Measurements from ENCODE around the gene SI.

Gene SI

DNA sequence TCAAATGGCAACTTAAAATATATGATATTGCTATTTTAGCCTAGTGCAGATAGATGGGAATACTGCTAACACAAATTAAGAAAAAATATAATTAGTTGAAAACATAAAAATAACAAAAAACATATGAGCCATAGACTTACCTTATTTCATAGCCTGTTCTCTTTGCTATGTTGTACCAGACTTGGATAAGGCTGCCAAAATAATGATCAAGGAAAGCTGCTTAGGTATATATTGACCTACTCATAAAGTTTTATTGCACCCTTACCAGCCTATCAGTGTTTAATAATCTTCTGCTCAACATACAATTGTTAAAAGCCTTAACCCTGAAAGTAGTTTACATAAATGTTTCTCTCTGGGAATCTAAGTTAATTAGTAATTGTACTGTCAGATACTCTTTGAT is at the start of gene SI:
Gene SI, minus strand, starts transcription at position 204 of the 400 bp plus-strand sequence. CDS start 2,484 bp downstream, outside the sequence.
- H3K36me3 ChIP-seq (ENCODE audit: control insufficient read depth in 1 of 2, insufficient read depth in 2 of 2, low read length in 2 of 2): no peaks in the 10 kb centered on the region

DNA sequence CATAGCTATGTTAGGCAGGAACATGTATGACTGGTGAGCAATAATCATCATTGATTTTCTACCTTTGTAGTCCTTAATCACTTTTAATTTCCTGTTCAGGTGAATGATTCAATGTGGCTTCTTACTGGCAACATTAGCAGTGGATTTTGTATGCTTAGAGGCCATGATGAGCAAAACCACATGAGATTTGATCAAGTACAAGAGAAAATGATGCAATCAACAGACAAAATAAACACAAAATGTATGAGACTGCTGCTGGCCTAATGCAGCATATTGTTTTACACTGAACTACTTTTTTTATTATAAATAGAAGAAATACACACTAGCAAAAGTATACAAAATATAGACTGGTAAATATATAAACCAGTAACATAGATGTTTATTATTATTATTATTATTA is 47.5 kb upstream of the SI start:
- H3K27me3 ChIP-seq (ENCODE audit: low read depth, low read length): no peaks in the 10 kb centered on the region
- no peak overlapping the region for H3K27ac ChIP-seq (ENCODE audit: low read length)
- H3K4me1 ChIP-seq (ENCODE audit: control insufficient read depth in 1 of 2, insufficient read depth in 2 of 2, low read length in 2 of 2): no peaks in the 10 kb centered on the region
- no peaks in the 10 kb centered on the region for H3K36me3 ChIP-seq (ENCODE audit: control insufficient read depth in 1 of 2, insufficient read depth in 2 of 2, low read length in 2 of 2)
- no peaks in the 10 kb centered on the region for H3K9me3 ChIP-seq (ENCODE audit: control insufficient read depth in 1 of 2, low read length in 2 of 2)
- H3K4me3 ChIP-seq (ENCODE audit: low read depth in 1 of 2, low read length in 2 of 2): no peak overlapping the region

More for the DNA sequence above, at the start of gene SI:
- Histone ChIP-seq H3K27me3 (ENCODE audit: low read depth, low read length) (no peaks in the 10 kb centered on the region), H3K27ac (ENCODE audit: low read length) (no peak within 1 kb of the TSS), H3K9me3 (ENCODE audit: control insufficient read depth in 1 of 2, low read length in 2 of 2) (no peaks in the 10 kb centered on the region), H3K4me3 (ENCODE audit: low read depth in 1 of 2, low read length in 2 of 2) (peak within 1 kb of the TSS in 1 of 2 donors; percentile 53), H3K4me1 (ENCODE audit: control insufficient read depth in 1 of 2, insufficient read depth in 2 of 2, low read length in 2 of 2) (no peaks in the 10 kb centered on the region)

DNA sequence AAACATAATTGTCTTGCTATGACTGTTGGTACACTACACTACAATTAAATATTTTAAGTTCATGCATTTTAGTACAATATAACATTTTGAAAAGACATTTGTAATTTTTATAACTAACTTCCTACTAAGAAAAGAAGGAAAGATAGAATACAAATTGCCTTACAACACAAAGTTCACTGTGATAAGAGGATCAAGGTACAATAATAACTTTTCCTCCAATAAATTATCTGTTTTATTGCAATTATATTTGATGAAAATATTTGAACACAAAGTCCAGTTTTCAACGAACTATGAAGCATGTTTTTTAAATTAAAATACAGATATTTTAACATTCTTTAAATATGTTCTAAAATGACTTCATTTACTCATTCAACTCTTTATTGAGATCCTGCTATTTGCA is 33.1 kb upstream of the SI start:
- no peaks in the 10 kb centered on the region for H3K36me3 ChIP-seq (ENCODE audit: control insufficient read depth in 1 of 2, insufficient read depth in 2 of 2, low read length in 2 of 2)
- no peak overlapping the region for H3K27ac ChIP-seq (ENCODE audit: low read length)
- no peaks in the 10 kb centered on the region for H3K27me3 ChIP-seq (ENCODE audit: low read depth, low read length)
- no peaks in the 10 kb centered on the region for H3K9me3 ChIP-seq (ENCODE audit: control insufficient read depth in 1 of 2, low read length in 2 of 2)
- no peaks in the 10 kb centered on the region for H3K4me1 ChIP-seq (ENCODE audit: control insufficient read depth in 1 of 2, insufficient read depth in 2 of 2, low read length in 2 of 2)
- H3K4me3 ChIP-seq (ENCODE audit: low read depth in 1 of 2, low read length in 2 of 2): no peak overlapping the region

GRCh38 chr3:165103616-165104015 is 25.3 kb upstream of the SI start:
- no peaks in the 10 kb centered on the region for H3K9me3 ChIP-seq (ENCODE audit: control insufficient read depth in 1 of 2, low read length in 2 of 2)

DNA sequence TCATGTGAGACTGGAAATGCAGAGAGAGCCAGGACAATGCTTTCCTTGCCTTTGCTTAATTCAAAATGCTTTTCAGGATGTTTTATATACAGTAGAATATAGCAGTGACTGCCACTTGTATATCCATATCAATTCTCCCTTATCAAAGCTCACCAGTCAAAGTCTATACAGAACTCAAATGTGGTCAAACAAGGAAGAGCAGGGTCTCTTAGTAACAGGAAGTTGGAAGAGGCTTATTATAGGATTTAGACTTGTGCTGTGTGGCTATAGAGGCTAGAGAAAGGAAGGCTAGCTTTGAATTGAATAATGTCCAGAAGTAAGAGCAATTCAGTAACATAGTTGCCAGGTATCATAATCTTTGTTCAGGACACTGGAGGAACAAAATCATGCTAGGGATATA is 4.4 kb upstream of the SI start:
- Histone ChIP-seq H3K36me3 (ENCODE audit: control insufficient read depth in 1 of 2, insufficient read depth in 2 of 2, low read length in 2 of 2) (no peaks in the 10 kb centered on the region), H3K27me3 (ENCODE audit: low read depth, low read length) (no peaks in the 10 kb centered on the region), H3K4me3 (ENCODE audit: low read depth in 1 of 2, low read length in 2 of 2) (no peak overlapping the region), H3K27ac (ENCODE audit: low read length) (no peak overlapping the region), H3K4me1 (ENCODE audit: control insufficient read depth in 1 of 2, insufficient read depth in 2 of 2, low read length in 2 of 2) (no peaks in the 10 kb centered on the region), H3K9me3 (ENCODE audit: control insufficient read depth in 1 of 2, low read length in 2 of 2) (no peaks in the 10 kb centered on the region)

More at GRCh38 chr3:165103616-165104015, 25.3 kb upstream of the SI start:
- Histone ChIP-seq H3K27me3 (ENCODE audit: low read depth, low read length) (no peaks in the 10 kb centered on the region), H3K4me1 (ENCODE audit: control insufficient read depth in 1 of 2, insufficient read depth in 2 of 2, low read length in 2 of 2) (no peaks in the 10 kb centered on the region), H3K27ac (ENCODE audit: low read length) (no peak overlapping the region), H3K4me3 (ENCODE audit: low read depth in 1 of 2, low read length in 2 of 2) (no peak overlapping the region), H3K36me3 (ENCODE audit: control insufficient read depth in 1 of 2, insufficient read depth in 2 of 2, low read length in 2 of 2) (no peaks in the 10 kb centered on the region)

DNA sequence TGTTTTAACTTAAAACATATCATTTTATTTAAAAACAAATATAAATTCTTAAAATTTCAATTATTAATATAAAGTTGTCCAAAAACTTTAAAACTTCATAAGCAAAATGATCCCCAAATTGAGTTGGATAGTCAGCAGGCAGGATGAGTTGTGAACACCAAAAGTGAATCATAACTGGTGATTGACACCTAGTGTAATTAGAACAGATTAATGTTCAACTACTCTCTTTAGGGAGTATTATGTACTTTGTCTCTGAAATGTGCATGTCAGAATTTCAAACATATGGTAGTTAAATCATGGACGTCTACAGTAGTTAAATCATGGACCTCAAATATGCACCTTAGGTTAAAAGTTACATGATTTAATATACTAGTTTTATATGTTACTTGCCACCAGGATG is 2.9 kb upstream of the SI start:
- H3K36me3 ChIP-seq (ENCODE audit: control insufficient read depth in 1 of 2, insufficient read depth in 2 of 2, low read length in 2 of 2): no peaks in the 10 kb centered on the region
- no peaks in the 10 kb centered on the region for H3K27me3 ChIP-seq (ENCODE audit: low read depth, low read length)
- no peaks in the 10 kb centered on the region for H3K4me1 ChIP-seq (ENCODE audit: control insufficient read depth in 1 of 2, insufficient read depth in 2 of 2, low read length in 2 of 2)
- H3K9me3 ChIP-seq (ENCODE audit: control insufficient read depth in 1 of 2, low read length in 2 of 2): no peaks in the 10 kb centered on the region
- no peak overlapping the region for H3K27ac ChIP-seq (ENCODE audit: low read length)
- H3K4me3 ChIP-seq (ENCODE audit: low read depth in 1 of 2, low read length in 2 of 2): no peak overlapping the region

DNA sequence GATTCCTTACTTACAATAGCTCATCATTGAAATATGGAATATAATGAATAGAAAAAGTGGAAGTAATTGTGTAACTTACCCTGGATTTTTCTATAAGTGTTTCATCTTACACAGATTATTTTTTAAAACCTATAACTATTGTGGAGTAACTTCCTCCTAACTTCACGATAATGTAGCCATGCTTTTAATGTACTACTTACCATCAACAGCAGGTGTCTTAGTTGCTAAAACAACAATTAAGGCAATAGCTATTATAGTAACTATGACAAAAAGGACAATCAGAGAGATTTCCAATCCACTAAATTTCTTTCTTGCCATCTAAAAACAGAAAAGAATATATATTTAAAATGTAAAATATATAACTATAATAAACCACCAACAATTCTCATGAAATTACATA is 2.6 kb downstream of the SI start:
- Histone ChIP-seq H3K36me3 (ENCODE audit: control insufficient read depth in 1 of 2, insufficient read depth in 2 of 2, low read length in 2 of 2) (no peaks in the 10 kb centered on the region), H3K4me3 (ENCODE audit: low read depth in 1 of 2, low read length in 2 of 2) (peak overlapping the region in 1 of 2 donors; percentile 41), H3K27ac (ENCODE audit: low read length) (no peak overlapping the region), H3K4me1 (ENCODE audit: control insufficient read depth in 1 of 2, insufficient read depth in 2 of 2, low read length in 2 of 2) (no peaks in the 10 kb centered on the region), H3K9me3 (ENCODE audit: control insufficient read depth in 1 of 2, low read length in 2 of 2) (no peaks in the 10 kb centered on the region), H3K27me3 (ENCODE audit: low read depth, low read length) (no peaks in the 10 kb centered on the region)

DNA sequence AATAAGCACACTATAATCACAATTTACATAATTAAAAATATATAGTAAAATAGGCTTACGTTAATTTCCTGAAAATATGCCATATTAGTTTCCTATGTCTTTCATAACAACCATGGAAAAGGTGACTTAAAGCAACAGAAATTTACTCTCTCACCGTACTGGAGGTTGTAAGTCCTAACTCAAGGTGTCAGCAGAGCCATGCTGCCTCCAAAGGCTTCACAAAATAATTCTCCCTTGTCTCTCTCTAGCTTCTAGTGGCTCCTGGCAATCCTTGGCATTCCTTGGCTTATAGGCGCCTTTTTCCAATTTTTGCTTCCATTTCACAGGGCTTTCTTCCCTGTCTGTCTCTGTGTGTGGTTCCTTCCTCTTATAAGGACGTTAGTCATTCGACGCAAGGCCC is 7.6 kb downstream of the SI start:
- Histone ChIP-seq H3K4me1 (ENCODE audit: control insufficient read depth in 1 of 2, insufficient read depth in 2 of 2, low read length in 2 of 2) (no peaks in the 10 kb centered on the region), H3K27ac (ENCODE audit: low read length) (no peak overlapping the region), H3K36me3 (ENCODE audit: control insufficient read depth in 1 of 2, insufficient read depth in 2 of 2, low read length in 2 of 2) (no peaks in the 10 kb centered on the region), H3K27me3 (ENCODE audit: low read depth, low read length) (no peaks in the 10 kb centered on the region), H3K9me3 (ENCODE audit: control insufficient read depth in 1 of 2, low read length in 2 of 2) (no peaks in the 10 kb centered on the region), H3K4me3 (ENCODE audit: low read depth in 1 of 2, low read length in 2 of 2) (no peak overlapping the region)

DNA sequence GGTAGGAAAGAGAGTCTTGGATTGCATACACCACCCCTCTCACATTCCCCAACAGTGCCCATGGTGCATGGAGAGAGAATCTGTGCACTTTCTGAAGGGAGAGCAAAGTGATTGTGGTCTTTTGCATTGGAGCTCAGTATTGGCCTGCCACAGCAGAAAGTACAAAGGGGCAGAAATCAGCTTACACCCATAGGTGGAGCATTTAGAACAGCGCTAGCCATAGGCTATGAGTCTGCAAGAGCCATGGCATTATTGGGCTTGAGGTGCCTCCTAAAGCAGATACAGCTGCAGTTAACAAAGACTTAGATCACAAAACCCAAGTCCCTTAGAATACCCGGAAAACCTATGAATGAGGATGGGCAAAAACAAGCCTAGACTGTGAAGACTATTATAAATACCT is 21.8 kb downstream of the SI start:
- no peak overlapping the region for H3K27ac ChIP-seq (ENCODE audit: low read length)
- H3K9me3 ChIP-seq (ENCODE audit: control insufficient read depth in 1 of 2, low read length in 2 of 2): no peaks in the 10 kb centered on the region
- H3K36me3 ChIP-seq (ENCODE audit: control insufficient read depth in 1 of 2, insufficient read depth in 2 of 2, low read length in 2 of 2): no peaks in the 10 kb centered on the region
- H3K27me3 ChIP-seq (ENCODE audit: low read depth, low read length): no peaks in the 10 kb centered on the region
- no peaks in the 10 kb centered on the region for H3K4me1 ChIP-seq (ENCODE audit: control insufficient read depth in 1 of 2, insufficient read depth in 2 of 2, low read length in 2 of 2)
- no peak overlapping the region for H3K4me3 ChIP-seq (ENCODE audit: low read depth in 1 of 2, low read length in 2 of 2)

DNA sequence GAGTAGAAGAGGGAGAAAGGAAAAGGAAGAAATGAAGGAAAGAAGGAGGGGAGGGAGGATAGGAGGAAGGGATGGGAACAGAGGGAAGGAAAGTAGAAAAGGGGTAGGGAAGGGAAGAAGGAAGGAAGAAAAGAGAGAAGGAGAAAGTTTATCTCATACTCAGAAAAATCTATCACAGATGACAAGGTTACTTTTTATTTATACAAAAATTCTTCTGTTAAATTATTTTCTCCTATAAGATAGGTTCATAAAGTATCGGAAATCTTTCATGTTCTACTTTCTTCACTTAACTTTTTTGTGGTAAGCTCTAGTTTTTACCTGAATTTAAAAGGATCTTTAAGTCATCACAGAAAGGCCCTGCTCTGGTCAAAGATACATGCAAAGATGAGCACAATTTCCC is 38.1 kb downstream of the SI start:
- Histone ChIP-seq H3K4me1 (ENCODE audit: control insufficient read depth in 1 of 2, insufficient read depth in 2 of 2, low read length in 2 of 2) (no peaks in the 10 kb centered on the region), H3K27ac (ENCODE audit: low read length) (no peak overlapping the region), H3K9me3 (ENCODE audit: control insufficient read depth in 1 of 2, low read length in 2 of 2) (no peaks in the 10 kb centered on the region), H3K36me3 (ENCODE audit: control insufficient read depth in 1 of 2, insufficient read depth in 2 of 2, low read length in 2 of 2) (no peaks in the 10 kb centered on the region), H3K27me3 (ENCODE audit: low read depth, low read length) (no peaks in the 10 kb centered on the region), H3K4me3 (ENCODE audit: low read depth in 1 of 2, low read length in 2 of 2) (no peak overlapping the region)

DNA sequence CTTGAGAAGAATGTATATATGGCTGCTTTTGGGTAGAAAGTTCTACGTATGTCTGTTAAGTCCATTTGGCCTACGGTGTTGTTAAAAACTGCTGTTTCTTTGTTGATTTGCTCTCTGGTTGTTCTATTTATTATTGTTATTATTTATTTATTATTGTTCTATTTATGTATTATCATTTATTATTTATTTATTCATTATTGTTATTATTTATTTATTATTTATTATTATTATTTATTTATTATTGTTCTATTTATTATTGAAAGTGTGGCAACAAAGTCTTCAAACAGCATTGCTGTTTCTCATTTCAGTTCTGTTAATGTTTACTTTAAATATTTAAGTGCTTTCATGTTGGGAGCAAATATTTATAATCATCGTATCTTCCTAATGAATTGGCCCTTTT is 66.7 kb downstream of the SI start:
- Histone ChIP-seq H3K36me3 (ENCODE audit: control insufficient read depth in 1 of 2, insufficient read depth in 2 of 2, low read length in 2 of 2) (no peaks in the 10 kb centered on the region), H3K27me3 (ENCODE audit: low read depth, low read length) (no peaks in the 10 kb centered on the region), H3K9me3 (ENCODE audit: control insufficient read depth in 1 of 2, low read length in 2 of 2) (peaks cover 0 to 3% of the 10 kb centered on the region in 2 donors)

GRCh38 chr3:164984947-164985346 is 93.3 kb downstream of the SI start:
- H3K36me3 ChIP-seq (ENCODE audit: control insufficient read depth in 1 of 2, insufficient read depth in 2 of 2, low read length in 2 of 2): no peaks in the 10 kb centered on the region
- H3K4me1 ChIP-seq (ENCODE audit: control insufficient read depth in 1 of 2, insufficient read depth in 2 of 2, low read length in 2 of 2): no peaks in the 10 kb centered on the region
- no peaks in the 10 kb centered on the region for H3K9me3 ChIP-seq (ENCODE audit: control insufficient read depth in 1 of 2, low read length in 2 of 2)
- H3K27me3 ChIP-seq (ENCODE audit: low read depth, low read length): no peaks in the 10 kb centered on the region
- H3K4me3 ChIP-seq (ENCODE audit: low read depth in 1 of 2, low read length in 2 of 2): no peak overlapping the region
- H3K27ac ChIP-seq (ENCODE audit: low read length): no peak overlapping the region

More for the DNA sequence above, 66.7 kb downstream of the SI start:
- no peak overlapping the region for H3K4me3 ChIP-seq (ENCODE audit: low read depth in 1 of 2, low read length in 2 of 2)
- no peaks in the 10 kb centered on the region for H3K4me1 ChIP-seq (ENCODE audit: control insufficient read depth in 1 of 2, insufficient read depth in 2 of 2, low read length in 2 of 2)
- no peak overlapping the region for H3K27ac ChIP-seq (ENCODE audit: low read length)
